GM12865 (cell line): ENCODE results near the gene CENPP.
"Not testable (repeated sequence)": the region's sequence is repeated elsewhere in the genome, so short reads cannot be mapped to it uniquely, and the experiment has no call there.

Experiments used
- DNase-seq: peaks from one replicate; pipeline ENCODE4 v3.0.0; 2010; ENCODE audit warnings: low read depth
- H3K4me3 ChIP-seq: 2 replicates; pipeline ENCODE4 v1.5.1; 2011; ENCODE audit warnings: mild to moderate bottlenecking, low read depth, low read length, control low read depth
- CTCF ChIP-seq: IDR thresholded peaks from 2 replicates; pipeline ENCODE4 v1.5.1; 2011; ENCODE audit warnings: low read length, control low read depth, low read depth, inconsistent platforms; ENCODE audit not compliant: insufficient read depth; ENCODE audit errors: missing control alignments

Gene CENPP

GRCh38 chr9:92562461-92562967, 236.8 kb downstream of the CENPP start:
- H3K4me3 ChIP-seq, result no peak overlapping the region
- no peak for TF ChIP-seq CTCF
- no peak for DNase-seq

- no peak overlapping the region for H3K4me3 ChIP-seq
- no peak for DNase-seq
- no peak for TF ChIP-seq CTCF
Measured at GRCh38 chr9:92563116-92564100, 237.7 kb downstream of the CENPP start.

GRCh38 chr9:92564504-92564903, 238.8 kb downstream of the CENPP start:
- no peak for DNase-seq
- TF ChIP-seq CTCF, result no peak
- H3K4me3 ChIP-seq, result no peak overlapping the region

- DNase-seq, result no peak
- no peak for TF ChIP-seq CTCF
- H3K4me3 ChIP-seq, result no peak overlapping the region
Measured at GRCh38 chr9:92564982-92565381, 239.2 kb downstream of the CENPP start.

- not testable (repeated sequence) for H3K4me3 ChIP-seq, DNase-seq
Measured at GRCh38 chr9:92571871-92572270, 246.1 kb downstream of the CENPP start.

GRCh38 chr9:92573612-92574011, 247.9 kb downstream of the CENPP start:
- not testable (repeated sequence) for DNase-seq

GRCh38 chr9:92576175-92576574, 250.4 kb downstream of the CENPP start:
- TF ChIP-seq CTCF, result no peak
- no peak overlapping the region for H3K4me3 ChIP-seq
- DNase-seq, result no peak

More at GRCh38 chr9:92573612-92574011, 247.9 kb downstream of the CENPP start:
- H3K4me3 ChIP-seq, result not testable (repeated sequence)

GRCh38 chr9:92589923-92590322, 264.2 kb downstream of the CENPP start:
- no peak for DNase-seq
- TF ChIP-seq CTCF, result no peak
- no peak overlapping the region for H3K4me3 ChIP-seq
